Mucosa of descending colon (tissue), 3 donors: ENCODE data around the gene SH2D4B. TPM values are rescaled to one million over a fixed set of nuclear protein-coding genes. Genes with fewer than 3 reads are reported as not detected.
"Not testable (repeated sequence)": the region's sequence is repeated elsewhere in the genome, so short reads cannot be mapped to it uniquely, and the experiment has no call there.

Experiments
- ATAC-seq: fragments of 200-7000 bp; cut with Tn5 transposase; one replicate; pipeline ENCODE4 v1.9.1; 2020; ENCODE audit warnings: mild to moderate bottlenecking, moderate library complexity
- DNase-seq, 3 donors: peaks; one replicate each; pipeline ENCODE4 v3.0.0-alpha.2; 2020
- H3K36me3 ChIP-seq: fragments of 200-600 bp; one replicate; pipeline ENCODE4 v1.8.0; 2021; ENCODE audit warnings: low read depth, mild to moderate bottlenecking
- H3K4me1 ChIP-seq: fragments of 200-600 bp; one replicate; pipeline ENCODE4 v1.8.0; 2021; ENCODE audit warnings: low read depth, mild to moderate bottlenecking
- H3K4me3 ChIP-seq: fragments of 200-600 bp; one replicate; pipeline ENCODE4 v1.8.0; 2021; ENCODE audit warnings: mild to moderate bottlenecking
- H3K9me3 ChIP-seq: fragments of 200-600 bp; one replicate; pipeline ENCODE4 v1.8.0; 2021; ENCODE audit warnings: mild to moderate bottlenecking
- CTCF ChIP-seq: fragments of 200-600 bp; IDR thresholded peaks from one replicate; pipeline ENCODE4 v1.8.0; 2022; ENCODE audit warnings: antibody characterized with exemption, mild to moderate bottlenecking
- intact Hi-C, 2 donors: fragments of 100-400 bp; cut with DNase I in 1 of 2; cut with micrococcal nuclease in 1 of 2; formaldehyde crosslinking; loops; one replicate each; pipeline versions ENCODE4 v1.11.0 to v1.11.1; 2022; cut with DNase I, micrococcal nuclease
- total RNA-seq, 3 donors: library from RNA; stranded (reverse); fragmentation: NEBNext Ultra II Directional in 2 of 3; extraction: Animal tissue kit (Norgen Biotek cat#: 25700) in 2 of 3; gene quantifications; one replicate each; pipeline versions ENCODE4 v1.2.1 to v1.2.4, GENCODE V29; 2021 to 2023
- donor health status: DM: no; HTN: no; CAD: no; lungs with moderate emphysema.
- donor health status: DM: no; HTN: no; CAD: no.
- donor health status: DM: no; HTN: yes; CAD: no.

The SH2D4B gene
- total RNA-seq, 3 donors from 2014 or later: not detected

- no peaks in the 10 kb centered on the region for H3K36me3 ChIP-seq
- no peaks in the 10 kb centered on the region for H3K9me3 ChIP-seq
- H3K4me3 ChIP-seq: no peak overlapping the region
- no peak for TF ChIP-seq CTCF
- DNase-seq (peak in 1 of 3 donors; percentile 1), ATAC-seq (no peak)
- peaks cover 2% of the 10 kb centered on the region for H3K4me1 ChIP-seq
- intact Hi-C loops: no loop called here
Measured at GRCh38 chr10:80540136-80540535, 2.4 kb downstream of the SH2D4B start.

- DNase-seq (peak in 1 of 3 donors; percentile 15), ATAC-seq (no peak)
- no peaks in the 10 kb centered on the region for H3K9me3 ChIP-seq
- intact Hi-C loops: no loop called here
- no peaks in the 10 kb centered on the region for H3K36me3 ChIP-seq
- peaks cover 2% of the 10 kb centered on the region for H3K4me1 ChIP-seq
- TF ChIP-seq CTCF: no peak
- H3K4me3 ChIP-seq: no peak overlapping the region
Measured at GRCh38 chr10:80540618-80540980, 2.9 kb downstream of the SH2D4B start.

DNA sequence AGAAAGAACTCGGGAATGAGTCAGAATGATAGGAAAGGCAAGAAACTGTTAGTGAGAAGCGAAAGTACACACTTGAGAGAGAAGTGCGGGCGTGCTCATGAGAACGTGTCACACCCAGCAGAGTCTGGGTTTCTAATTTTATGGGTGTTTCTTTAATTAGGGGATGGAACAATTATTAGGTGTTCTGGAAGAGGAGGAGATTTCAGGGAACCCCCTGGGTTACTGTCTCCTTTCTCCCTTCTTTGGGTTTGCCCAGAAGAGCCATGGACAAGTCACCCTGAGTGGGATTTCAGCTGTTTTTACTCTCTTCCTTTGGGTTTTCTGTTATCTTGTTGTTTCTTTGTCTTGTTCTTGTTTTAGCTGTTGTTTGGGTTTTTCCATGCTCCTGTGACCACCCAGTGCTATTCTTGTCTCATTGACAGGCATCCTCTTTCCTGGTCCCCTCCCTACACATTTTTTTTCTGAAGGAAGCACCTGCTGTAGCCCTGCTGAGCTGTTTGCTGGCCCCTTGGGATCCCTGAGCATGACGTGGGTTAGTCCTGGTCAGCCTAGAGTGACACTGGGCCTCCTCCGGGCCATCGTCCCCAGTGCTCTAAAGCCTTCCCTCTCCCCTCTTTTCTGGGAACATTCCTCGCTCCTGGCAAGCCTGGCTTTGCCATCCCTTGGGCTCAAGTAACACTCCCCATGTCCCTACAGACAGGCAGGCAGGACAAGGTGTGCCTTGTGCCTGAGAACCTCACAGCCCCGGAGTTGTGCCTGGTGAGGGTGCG lies 3.5 kb downstream of the SH2D4B start:
- peak; percentile 40 for ATAC-seq
- Histone ChIP-seq H3K9me3 (no peaks in the 10 kb centered on the region), H3K4me1 (peaks cover 2% of the 10 kb centered on the region), H3K36me3 (no peaks in the 10 kb centered on the region), H3K4me3 (no peak overlapping the region)
- no peak for TF ChIP-seq CTCF
- DNase-seq: no peak
- intact Hi-C loops: no loop called here

DNA sequence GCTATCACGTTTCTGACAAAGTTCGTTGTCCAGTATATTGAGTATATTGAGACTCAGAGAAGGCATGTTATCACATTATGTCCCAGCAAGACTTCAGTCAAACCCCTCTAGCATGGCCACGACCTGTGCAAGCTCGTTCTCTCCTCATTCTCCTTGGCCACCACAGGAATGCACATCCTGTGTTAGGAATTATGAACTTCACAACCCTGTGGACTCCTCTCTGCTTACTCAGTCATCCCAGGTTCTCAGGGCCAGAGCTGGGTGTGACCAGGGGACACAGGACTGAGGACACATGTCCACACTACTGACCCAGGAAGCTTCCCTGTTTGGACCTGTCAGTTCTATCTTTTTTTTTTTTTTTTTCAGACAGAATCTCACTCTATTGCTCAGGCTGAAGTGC lies 4.4 kb downstream of the SH2D4B start:
- DNase-seq (no peak), ATAC-seq (no peak)
- H3K4me3 ChIP-seq: no peak overlapping the region
- intact Hi-C loops: no loop called here
- H3K4me1 ChIP-seq: no peaks in the 10 kb centered on the region
- no peaks in the 10 kb centered on the region for H3K36me3 ChIP-seq
- TF ChIP-seq CTCF: no peak
- no peaks in the 10 kb centered on the region for H3K9me3 ChIP-seq

- ATAC-seq (no peak), DNase-seq (no peak)
- H3K36me3 ChIP-seq: no peaks in the 10 kb centered on the region
- no peaks in the 10 kb centered on the region for H3K9me3 ChIP-seq
- H3K4me3 ChIP-seq: no peak overlapping the region
- no peaks in the 10 kb centered on the region for H3K4me1 ChIP-seq
- intact Hi-C loops: no loop called here
- no peak for TF ChIP-seq CTCF
Measured at GRCh38 chr10:80542652-80543318, 5.1 kb downstream of the SH2D4B start.

DNA sequence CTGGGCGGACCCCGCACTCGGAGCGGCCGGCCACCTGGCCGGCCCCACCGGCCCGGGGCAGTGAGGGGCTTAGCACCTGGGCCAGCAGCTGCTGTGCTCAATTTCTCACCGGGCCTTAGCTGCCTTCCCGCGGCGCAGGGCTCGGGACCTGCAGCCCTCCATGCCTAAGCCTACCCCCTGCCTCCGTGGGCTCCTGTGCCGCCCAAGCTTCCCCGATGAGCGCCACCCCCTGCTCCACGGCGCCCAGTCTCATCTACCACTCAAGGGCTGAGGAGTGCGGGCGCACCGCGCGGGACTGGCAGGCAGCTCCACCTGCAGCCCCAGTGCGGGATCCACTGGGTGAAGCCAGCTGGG lies 5.6 kb downstream of the SH2D4B start:
- ATAC-seq, H3K4me3 ChIP-seq, H3K4me1 ChIP-seq, DNase-seq, intact Hi-C loops, H3K9me3 ChIP-seq, H3K36me3 ChIP-seq: not testable (repeated sequence)
